H1 (cell line): ENCODE measurements around the gene ZSCAN20. TPM values are rescaled to one million over a fixed set of nuclear protein-coding genes. Genes with fewer than 3 reads are reported as not detected.

Source experiments
- CEBPB ChIP-seq: IDR thresholded peaks from 2 replicates; pipeline ENCODE4 v1.6.1; 2012; ENCODE audit warnings: low read depth, low read length
- CTCF ChIP-seq, 3 experiments: IDR thresholded peaks; 1 replicate in 2 of 3; 2 replicates in 1 of 3; pipeline versions ENCODE4 v1.5.1 to v1.6.1; 2011; ENCODE audit warnings: low read length in 3 of 3, mild to moderate bottlenecking in 3 of 3, inconsistent platforms in 2 of 3, low read depth in 1 of 3, moderate library complexity in 1 of 3; ENCODE audit not compliant: insufficient read depth in 1 of 3; ENCODE audit errors: control extremely low read depth in 1 of 3
- EP300 ChIP-seq, 2 experiments: IDR thresholded peaks; 1 replicate in 1 of 2; 2 replicates in 1 of 2; pipeline ENCODE4 v1.6.1; 2011 to 2012; ENCODE audit warnings: low read depth in 2 of 2, low read length in 2 of 2, mild to moderate bottlenecking in 2 of 2, borderline replicate concordance in 1 of 2, inconsistent platforms in 1 of 2, moderate library complexity in 1 of 2
- polyA plus RNA-seq, 7 experiments: library from polyadenylated mRNA; depleted of rRNA in 3 of 7; stranded (reverse) in 5 of 7; unstranded in 2 of 7; fragments of >200 nt in 5 of 7; fragments of 200-250 nt in 2 of 7; gene quantifications; 1 replicate in 5 of 7; 2 replicates in 1 of 7; 4 replicates in 1 of 7; pipeline versions ENCODE4 v1.2.1 to v1.2.3, GENCODE V29; 2011 to 2013; ENCODE audit warnings: missing spikeins in 2 of 7, mixed read lengths in 2 of 7
- total RNA-seq: library from RNA; stranded (reverse); fragmentation: NEBNext Ultra II Directional; extraction: Animal tissue kit (Norgen Biotek cat#: 25700); gene quantifications from 2 replicates; pipeline ENCODE4 v1.2.1, GENCODE V29; 2021

The ZSCAN20 gene
- total and polyA plus RNA-seq, 2 of the 8 experiments (the other 6 are each of a cell fraction or from before 2014, with no cell fraction given): 0.70 to 3.4 TPM

GRCh38 chr1:33429332-33429731 is 43.1 kb upstream of the ZSCAN20 start (continued):
- TF ChIP-seq EP300 (IDR thresholded peaks at IDR 0.05; ENCODE audit: borderline replicate concordance in 1 of 2, low read depth in 2 of 2, low read length in 2 of 2) (no peak), CTCF (IDR thresholded peaks at IDR 0.05; ENCODE audit: control extremely low read depth in 1 of 3, insufficient read depth in 1 of 3, low read depth in 1 of 3, low read length in 3 of 3) (no peak), CEBPB (no peak)
